IMR-90 (cell line): ENCODE measurements around the gene FNTB. TPM values are rescaled to one million over a fixed set of nuclear protein-coding genes. Genes with fewer than 3 reads are reported as not detected.
"Not testable (repeated sequence)": the region's sequence is repeated elsewhere in the genome, so short reads cannot be mapped to it uniquely, and the experiment has no call there.

ENCODE experiments used
- ATAC-seq: fragments of 200-7000 bp; cut with Tn5 transposase; 2 replicates; pipeline ENCODE4 v1.9.1; 2020; ENCODE audit warnings: low read depth, mild to moderate bottlenecking, moderate library complexity
- BruUV-seq: library from RNA; stranded (reverse); fragments of 400-500 nt; replicated peaks from 2 replicates; lab custom pipeline; 2021; lab: Mats Ljungman, UMichigan
- CTCF ChIA-PET: fragments of 300-600 bp; formaldehyde crosslinking; extraction: SDS; loops from one replicate; lab custom pipeline; 2021; ENCODE audit warnings: antibody characterized with exemption; lab: Yijun Ruan, JAX
- POLR2A ChIA-PET: fragments of 300-600 bp; sonication (Branson Sonifier 250); formaldehyde crosslinking; loops from one replicate; lab custom pipeline; 2022; ENCODE audit warnings: antibody characterized with exemption; ENCODE audit not compliant: unreplicated experiment; lab: Charles Lee
- DNase-seq: peaks from one replicate; pipeline ENCODE4 v3.0.0; 2013
- H2AFZ ChIP-seq: replicated peaks from 2 replicates; pipeline ENCODE3; 2013; ENCODE audit warnings: low read length, mild to moderate bottlenecking; ENCODE audit not compliant: poor library complexity
- H2AK5ac ChIP-seq: 2 replicates; pipeline ENCODE4 v1.6.1; 2013; ENCODE audit warnings: low read depth, low read length, inconsistent platforms
- H2AK9ac ChIP-seq: replicated peaks from 2 replicates; pipeline ENCODE3; 2013; ENCODE audit warnings: mild to moderate bottlenecking, low read depth, low read length, moderate library complexity; ENCODE audit not compliant: poor library complexity
- H2BK120ac ChIP-seq: 2 replicates; pipeline ENCODE4 v1.6.1; 2013; ENCODE audit warnings: low read depth, low read length, inconsistent platforms
- H2BK15ac ChIP-seq: 3 replicates; pipeline ENCODE4 v1.6.1; 2013; ENCODE audit warnings: low read depth, low read length, inconsistent platforms
- H2BK20ac ChIP-seq: 2 replicates; pipeline ENCODE4 v1.6.1; 2013; ENCODE audit warnings: low read depth, mild to moderate bottlenecking, inconsistent platforms, low read length, moderate library complexity
- H2BK5ac ChIP-seq: 2 replicates; pipeline ENCODE4 v1.6.1; 2013; ENCODE audit warnings: mild to moderate bottlenecking, low read depth, low read length, inconsistent platforms; ENCODE audit not compliant: poor library complexity, severe bottlenecking
- H3K14ac ChIP-seq: replicated peaks from 2 replicates; pipeline ENCODE4 v1.6.1; 2013; ENCODE audit warnings: low read depth, low read length, inconsistent platforms
- H3K18ac ChIP-seq: 2 replicates; pipeline ENCODE4 v1.6.1; 2013; ENCODE audit warnings: low read depth, low read length, control low read depth
- H3K23ac ChIP-seq: 2 replicates; pipeline ENCODE4 v1.6.1; 2013; ENCODE audit warnings: low read depth, low read length, inconsistent platforms
- H3K27ac ChIP-seq: 2 replicates; pipeline ENCODE4 v1.5.1; 2013; ENCODE audit warnings: mild to moderate bottlenecking, control low read depth, low read length; ENCODE audit not compliant: insufficient read depth
- H3K27me3 ChIP-seq: 2 replicates; pipeline ENCODE4 v1.6.1; 2013; ENCODE audit warnings: low read length; ENCODE audit not compliant: control insufficient read depth, insufficient read depth
- H3K36me3 ChIP-seq: 2 replicates; pipeline ENCODE4 v1.6.1; 2013; ENCODE audit warnings: low read length, mixed read lengths; ENCODE audit not compliant: control insufficient read depth, insufficient read depth
- H3K4ac ChIP-seq: 2 replicates; pipeline ENCODE4 v1.6.1; 2013; ENCODE audit warnings: low read depth, low read length, inconsistent platforms
- H3K4me1 ChIP-seq: 2 replicates; pipeline ENCODE4 v1.6.1; 2013; ENCODE audit warnings: low read length, mixed read lengths; ENCODE audit not compliant: control insufficient read depth, insufficient read depth
- H3K4me2 ChIP-seq: 2 replicates; pipeline ENCODE4 v1.6.1; 2013; ENCODE audit warnings: low read depth, mild to moderate bottlenecking, control low read depth, low read length, moderate library complexity
- H3K4me3 ChIP-seq: 2 replicates; pipeline ENCODE4 v1.5.1; 2013; ENCODE audit warnings: low read depth, mild to moderate bottlenecking, control low read depth, low read length, moderate library complexity; ENCODE audit not compliant: insufficient read depth
- H3K56ac ChIP-seq: 2 replicates; pipeline ENCODE4 v1.6.1; 2013; ENCODE audit warnings: low read length, inconsistent platforms; ENCODE audit not compliant: insufficient read depth; ENCODE audit errors: extremely low read depth
- H3K79me1 ChIP-seq, 2 experiments: 2 replicates each; pipeline ENCODE4 v1.6.1; 2013; ENCODE audit warnings: low read length in 2 of 2, inconsistent platforms in 1 of 2, low read depth in 1 of 2
- H3K9ac ChIP-seq: 2 replicates; pipeline ENCODE4 v1.6.1; 2013; ENCODE audit warnings: low read depth, low read length, control low read depth
- H3K9me1 ChIP-seq: 2 replicates; pipeline ENCODE4 v1.6.1; 2013; ENCODE audit warnings: low read length, inconsistent platforms; ENCODE audit not compliant: insufficient read depth
- H3K9me3 ChIP-seq: 2 replicates; pipeline ENCODE4 v1.6.1; 2013; ENCODE audit warnings: low read length; ENCODE audit not compliant: control insufficient read depth, insufficient read depth
- H4K20me1 ChIP-seq: 2 replicates; pipeline ENCODE4 v1.6.1; 2013; ENCODE audit warnings: low read length, inconsistent platforms; ENCODE audit not compliant: insufficient read depth
- H4K5ac ChIP-seq: 2 replicates; pipeline ENCODE4 v1.6.1; 2013; ENCODE audit warnings: mild to moderate bottlenecking, low read depth, low read length, control low read depth
- H4K8ac ChIP-seq, 2 experiments: 2 replicates each; pipeline ENCODE4 v1.6.1; 2013; ENCODE audit warnings: low read depth in 2 of 2, low read length in 2 of 2, control low read depth in 1 of 2, inconsistent platforms in 1 of 2
- H4K91ac ChIP-seq: 2 replicates; pipeline ENCODE4 v1.6.1; 2013; ENCODE audit warnings: low read depth, low read length, inconsistent platforms; ENCODE audit not compliant: insufficient read depth
- CEBPB ChIP-seq: IDR thresholded peaks from 2 replicates; pipeline ENCODE4 v1.6.1; 2012; ENCODE audit warnings: low read depth, low read length, improper control_type of control experiment
- FOS ChIP-seq: fragments of 150-350 bp; IDR thresholded peaks from 2 replicates; pipeline ENCODE4 v1.6.1; 2016; ENCODE audit warnings: low read depth, low read length
- NFE2L2 ChIP-seq: fragments of 150-350 bp; IDR thresholded peaks from 2 replicates; pipeline ENCODE4 v1.6.1; 2016; ENCODE audit warnings: low read depth, mild to moderate bottlenecking, low read length
- RAD21 ChIP-seq: IDR thresholded peaks from 2 replicates; pipeline ENCODE4 v1.6.1; 2012; ENCODE audit warnings: low read length, improper control_type of control experiment
- RFX5 ChIP-seq: IDR thresholded peaks from 2 replicates; pipeline ENCODE4 v1.8.0; 2012; ENCODE audit warnings: low read depth, mild to moderate bottlenecking, low read length, moderate library complexity
- WGBS, 2 experiments: methylation state at CpG; one replicate each; pipeline versions ENCODE4 v1.1.5 to v1.1.7; 2013; ENCODE audit warnings: missing lambda C conversion rate in 2 of 2; ENCODE audit not compliant: insufficient read length in 1 of 2; ENCODE audit errors: extremely low coverage in 2 of 2; 5-methylcytosine and 5-hydroxymethylcytosine counted together
- dilution Hi-C: fragments of 300-500 bp; cut with HindIII; formaldehyde crosslinking; loops from one replicate; pipeline ENCODE4 v1.14.3; 2018; ENCODE audit warnings: low sequenced_read_pairs; ENCODE audit not compliant: unreplicated experiment
- in situ Hi-C: fragments of 300-500 bp; cut with MboI; formaldehyde crosslinking; loops from 3 replicates; pipeline ENCODE4 v1.14.3; 2019; ENCODE audit warnings: low sequenced_read_pairs, inconsistent platforms, mixed read lengths
- intact Hi-C: fragments of 100-400 bp; cut with micrococcal nuclease; formaldehyde crosslinking; loops from 2 replicates; pipeline ENCODE4 v1.10.0; 2022
- polyA plus RNA-seq, 3 experiments: library from polyadenylated mRNA; depleted of rRNA; stranded (reverse); fragments of >200 nt; gene quantifications; 2 replicates each; pipeline ENCODE4 v1.2.3, GENCODE V29; 2012; ENCODE audit warnings: low replicate concordance in 1 of 3
- total RNA-seq: library from RNA; depleted of rRNA; stranded (reverse); fragments of >200 nt; gene quantifications from 2 replicates; pipeline ENCODE4 v1.2.3, GENCODE V29; 2012

FNTB gene
- total and polyA plus RNA-seq, 2 of the 4 experiments (the other 2 are of a cell fraction) = 9.9 to 18.5 TPM

- BruUV-seq = no TSS peak
- H2AK5ac ChIP-seq = no peak overlapping the region
- H2BK20ac ChIP-seq = no peak overlapping the region
- no CpG with 5 or more reads among the region's 6 CpGs for WGBS, 2 experiments
- no peak overlapping the region for H3K56ac ChIP-seq
- no peak overlapping the region for H4K8ac ChIP-seq
- dilution Hi-C loops = no loop called here
- H3K9ac ChIP-seq = no peak overlapping the region
- DNase-seq (no peak), ATAC-seq (no peak)
- H2AFZ ChIP-seq = no peak overlapping the region
- no peak overlapping the region for H3K4ac ChIP-seq
- H3K4me3 ChIP-seq = no peak overlapping the region
- H3K9me1 ChIP-seq = 0 out of 2 replicates have a peak, but pooled peaks cover 3% of the 10 kb centered on the region
- H3K23ac ChIP-seq = no peak overlapping the region
- no peak overlapping the region for H3K27ac ChIP-seq
- intact Hi-C loops = no loop called here
- H2BK15ac ChIP-seq = no peak overlapping the region
- in situ Hi-C loops = no loop called here
- H4K5ac ChIP-seq = no peak overlapping the region
- no peak overlapping the region for H4K91ac ChIP-seq
- no peaks in the 10 kb centered on the region for H3K27me3 ChIP-seq
- H3K36me3 ChIP-seq = peaks cover 47% of the 10 kb centered on the region
- peaks cover 5% of the 10 kb centered on the region; the same call in 1 of the 2 replicates for H4K20me1 ChIP-seq
- no peak overlapping the region for H3K14ac ChIP-seq
- ChIA-PET CTCF (no interaction called here), POLR2A (no interaction called here)
- TF ChIP-seq CEBPB (no peak), RAD21 (no peak), NFE2L2 (no peak), FOS (no peak), RFX5 (no peak)
- peaks cover 3% of the 10 kb centered on the region; the same call in 1 of the 2 replicates for H3K9me3 ChIP-seq
- H2AK9ac ChIP-seq = no peak overlapping the region
- H3K18ac ChIP-seq = no peak overlapping the region
- peaks cover 47 to 57% of the 10 kb centered on the region in 2 experiments for H3K79me1 ChIP-seq
- no peak overlapping the region for H2BK5ac ChIP-seq
- 0 out of 2 replicates have a peak, but pooled peaks cover 2% of the 10 kb centered on the region for H3K4me1 ChIP-seq
- H3K4me2 ChIP-seq = no peak overlapping the region
- H2BK120ac ChIP-seq = no peak overlapping the region
These were observed 98.1 kb downstream of the FNTB start for GRCh38 chr14:65084554-65085505.

DNA sequence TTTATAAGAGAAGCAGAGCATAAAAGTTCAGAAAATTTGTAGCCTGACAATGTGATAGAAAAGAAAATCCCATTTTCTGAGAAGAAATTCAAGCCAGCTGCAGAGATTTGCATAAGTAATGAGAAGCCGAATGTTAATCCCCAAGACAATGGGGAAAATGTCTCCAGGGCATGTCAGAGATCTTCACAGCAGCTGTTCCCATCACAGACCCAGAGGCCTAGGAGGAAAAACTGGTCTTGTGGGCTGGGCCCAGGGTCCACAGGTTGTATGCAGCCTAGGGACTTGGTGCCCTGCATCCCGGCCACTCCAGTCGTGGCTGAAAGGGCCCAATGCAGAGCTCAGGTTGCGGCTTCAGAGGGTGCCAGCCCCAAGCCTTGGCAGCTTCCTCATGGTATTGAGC is 100.0 kb downstream of the FNTB start:
- H2AK9ac ChIP-seq, H3K9me1 ChIP-seq, H3K9ac ChIP-seq, H3K18ac ChIP-seq, H3K14ac ChIP-seq, H3K9me3 ChIP-seq, H3K4ac ChIP-seq, H3K4me2 ChIP-seq, H3K56ac ChIP-seq, H2AK5ac ChIP-seq, H3K4me1 ChIP-seq, H3K27ac ChIP-seq, intact Hi-C loops, H4K20me1 ChIP-seq, H2BK5ac ChIP-seq, ATAC-seq, BruUV-seq, H3K4me3 ChIP-seq, H3K27me3 ChIP-seq, H2AFZ ChIP-seq, H2BK20ac ChIP-seq, H4K91ac ChIP-seq, H2BK120ac ChIP-seq, in situ Hi-C loops, dilution Hi-C loops, H4K8ac ChIP-seq, H4K5ac ChIP-seq, CTCF ChIA-PET, H3K23ac ChIP-seq, POLR2A ChIA-PET, H2BK15ac ChIP-seq, DNase-seq: not testable (repeated sequence)
- Histone ChIP-seq H3K79me1 (peaks cover 38 to 44% of the 10 kb centered on the region in 2 experiments), H3K36me3 (peaks cover 50% of the 10 kb centered on the region)
- 100% methylated on average over 3 of the region's 4 CpGs; no CpG with 5 or more reads in 1 of the 2 experiments for WGBS, 2 experiments
